Testis (tissue), 3 donors: ENCODE measurements around the gene GCNT1. TPM values are rescaled to one million over a fixed set of nuclear protein-coding genes. Genes with fewer than 3 reads are reported as not detected.
A peak's percentile ranks its signal among the peaks of the same experiment; 100 is the strongest.
"Not testable (repeated sequence)": the region's sequence is repeated elsewhere in the genome, so short reads cannot be mapped to it uniquely, and the experiment has no call there.

Source experiments
- DNase-seq: peaks from one replicate; pipeline ENCODE4 v3.0.0-alpha.2; 2019
- H3K27ac ChIP-seq, 2 donors: fragments of 200-600 bp; sonication (generic); one replicate each; pipeline ENCODE4 v1.5.1; 2019
- H3K27me3 ChIP-seq: fragments of 200-600 bp; sonication (generic); one replicate; pipeline ENCODE4 v1.5.1; 2019
- H3K36me3 ChIP-seq: fragments of 200-600 bp; sonication (generic); one replicate; pipeline ENCODE4 v1.5.1; 2017; ENCODE audit warnings: low read depth; ENCODE audit errors: missing control alignments
- H3K4me1 ChIP-seq: fragments of 200-600 bp; sonication (generic); one replicate; pipeline ENCODE4 v1.5.1; 2019
- H3K4me3 ChIP-seq, 2 donors: fragments of 200-600 bp; sonication (generic); one replicate each; pipeline ENCODE4 v1.5.1; 2017 to 2019
- H3K9me3 ChIP-seq: fragments of 200-600 bp; sonication (generic); one replicate; pipeline ENCODE4 v1.5.1; 2017
- CTCF ChIP-seq, 3 experiments: fragments of 450-650 bp in 2 of 3; fragments of 200-600 bp in 1 of 3; sonication (generic) in 1 of 3; IDR thresholded peaks; one replicate each; pipeline ENCODE4 v1.5.1; 2016 to 2019; ENCODE audit warnings: antibody characterized with exemption in 3 of 3, mild to moderate bottlenecking in 2 of 3, moderate library complexity in 1 of 3
- POLR2A ChIP-seq: fragments of 450-650 bp; IDR thresholded peaks from one replicate; pipeline ENCODE4 v1.6.1; 2017; ENCODE audit warnings: antibody characterized with exemption, mild to moderate bottlenecking, moderate library complexity
- WGBS, 2 donors: methylation state at CpG; one replicate each; pipeline ENCODE4 v1.1.5; 2018; 5-methylcytosine and 5-hydroxymethylcytosine counted together
- intact Hi-C: fragments of 100-400 bp; cut with DNase I; formaldehyde crosslinking; loops from one replicate; pipeline ENCODE4 v1.15.1; 2023; ENCODE audit warnings: low total_unique reads
- polyA plus RNA-seq: library from polyadenylated mRNA; stranded (reverse); fragments of 350-450 nt; fragmentation: Illumina TruSeq; extraction: RNeasy Lipid Tissue Mini Kit (QIAGEN cat#74804); gene quantifications from one replicate; pipeline ENCODE4 v1.2.3, GENCODE V29; 2014; ENCODE audit warnings: low read depth, low replicate concordance; ENCODE audit not compliant: insufficient read depth
- total RNA-seq, 2 donors: library from RNA; depleted of rRNA; stranded (reverse); fragments of >200 nt; gene quantifications; one replicate each; pipeline ENCODE4 v1.2.3, GENCODE V29; 2016

Gene GCNT1
- total and polyA plus RNA-seq, 3 donors from 2014 or later, result 2.1 to 7.5 (median 6.0) TPM

GRCh38 chr9:76516350-76516749 is 57.4 kb downstream of the GCNT1 start:
- Histone ChIP-seq H3K27me3 (no peaks in the 10 kb centered on the region), H3K4me1 (no peaks in the 10 kb centered on the region), H3K36me3 (no peaks in the 10 kb centered on the region), H3K4me3 (no peak overlapping the region), H3K27ac (no peak overlapping the region), H3K9me3 (no peaks in the 10 kb centered on the region)
- intact Hi-C loops, result no loop called here
- WGBS, 2 donors, result 55 to 63% methylated on average over 6 of the region's 6 CpGs
- no peak for TF ChIP-seq POLR2A
- no peak for TF ChIP-seq CTCF (IDR thresholded peaks at IDR 0.05)
- DNase-seq, result peak; percentile 23

- H3K27ac ChIP-seq, result no peak overlapping the region
- WGBS, 2 donors, result 66 to 69% methylated on average over 3 of the region's 3 CpGs
Observed at GRCh38 chr9:76516871-76517270, 57.9 kb downstream of the GCNT1 start.

GRCh38 chr9:76519075-76519835 is 60.3 kb downstream of the GCNT1 start:
- DNase-seq, result no peak
- H3K27ac ChIP-seq, result no peak overlapping the region
- no peak for TF ChIP-seq CTCF (IDR thresholded peaks at IDR 0.05)
- TF ChIP-seq POLR2A, result no peak

More at GRCh38 chr9:76516871-76517270, 57.9 kb downstream of the GCNT1 start:
- H3K27me3 ChIP-seq, result no peaks in the 10 kb centered on the region
- H3K4me1 ChIP-seq, result no peaks in the 10 kb centered on the region
- no peak overlapping the region for H3K4me3 ChIP-seq
- TF ChIP-seq CTCF (IDR thresholded peaks at IDR 0.05), result no peak
- TF ChIP-seq POLR2A, result no peak
- H3K9me3 ChIP-seq, result no peaks in the 10 kb centered on the region
- H3K36me3 ChIP-seq, result no peaks in the 10 kb centered on the region
- intact Hi-C loops, result no loop called here
- DNase-seq, result no peak

GRCh38 chr9:76521244-76521681 is 62.3 kb downstream of the GCNT1 start:
- no peaks in the 10 kb centered on the region for H3K9me3 ChIP-seq
- H3K27ac ChIP-seq, result no peak overlapping the region
- H3K4me1 ChIP-seq, result no peaks in the 10 kb centered on the region
- no peak for DNase-seq
- H3K36me3 ChIP-seq, result no peaks in the 10 kb centered on the region
- H3K4me3 ChIP-seq, result no peak overlapping the region
- no peaks in the 10 kb centered on the region for H3K27me3 ChIP-seq
- no peak for TF ChIP-seq CTCF (IDR thresholded peaks at IDR 0.05)
- TF ChIP-seq POLR2A, result no peak
- WGBS, 2 donors, result 66 to 87% methylated on average over 6 of the region's 6 CpGs
- intact Hi-C loops, result no loop called here

More at GRCh38 chr9:76519075-76519835, 60.3 kb downstream of the GCNT1 start:
- Histone ChIP-seq H3K27me3 (no peaks in the 10 kb centered on the region), H3K9me3 (no peaks in the 10 kb centered on the region), H3K4me3 (no peak overlapping the region), H3K4me1 (no peaks in the 10 kb centered on the region), H3K36me3 (no peaks in the 10 kb centered on the region)
- WGBS, 2 donors, result 79 to 80% methylated on average over 8 of the region's 8 CpGs
- intact Hi-C loops, result no loop called here

GRCh38 chr9:76521906-76522305 is 62.9 kb downstream of the GCNT1 start:
- 79 to 85% methylated on average over 3 of the region's 3 CpGs for WGBS, 2 donors
- no peak for DNase-seq
- intact Hi-C loops, result no loop called here

GRCh38 chr9:76523617-76524200 is 64.7 kb downstream of the GCNT1 start:
- DNase-seq, H3K9me3 ChIP-seq, H3K36me3 ChIP-seq, H3K27ac ChIP-seq, H3K4me1 ChIP-seq, intact Hi-C loops, H3K27me3 ChIP-seq: not testable (repeated sequence)
- WGBS, 2 donors, result 54 to 81% methylated on average over 17 to 35 of the region's 36 CpGs
- H3K4me3 ChIP-seq, result peak overlapping the region in 1 of 2 donors; percentile 32

More at GRCh38 chr9:76521906-76522305, 62.9 kb downstream of the GCNT1 start:
- H3K27me3 ChIP-seq, result no peaks in the 10 kb centered on the region
- no peaks in the 10 kb centered on the region for H3K4me1 ChIP-seq
- no peak for TF ChIP-seq POLR2A
- no peak overlapping the region for H3K27ac ChIP-seq
- no peak overlapping the region for H3K4me3 ChIP-seq
- H3K36me3 ChIP-seq, result no peaks in the 10 kb centered on the region
- H3K9me3 ChIP-seq, result no peaks in the 10 kb centered on the region
